Spleen (tissue), 11 donors: ENCODE data around the gene MLLT10. TPM values are rescaled to one million over a fixed set of nuclear protein-coding genes. Genes with fewer than 3 reads are reported as not detected.

ENCODE experiments used
- DNase-seq: peaks from one replicate; pipeline ENCODE4 v3.0.0-alpha.2; 2020
- H3K27ac ChIP-seq, 8 donors: fragments of 200-600 bp; sonication (generic) in 7 of 8; 1 replicate in 4 of 8; 2 replicates in 4 of 8; pipeline versions ENCODE4 v1.5.0 to v1.8.0; 2016 to 2021; ENCODE audit warnings: inconsistent platforms in 4 of 8, mild to moderate bottlenecking in 4 of 8, moderate library complexity in 1 of 8
- H3K27me3 ChIP-seq, 7 donors: fragments of 200-600 bp; sonication (generic) in 6 of 7; replicated peaks in 1 of 7; 1 replicate in 4 of 7; 2 replicates in 3 of 7; pipeline versions ENCODE4 v1.5.0 to v1.8.0; 2016 to 2021; ENCODE audit warnings: inconsistent platforms in 3 of 7, mild to moderate bottlenecking in 1 of 7
- H3K36me3 ChIP-seq, 6 donors: fragments of 200-600 bp; sonication (generic) in 5 of 6; 1 replicate in 4 of 6; 2 replicates in 2 of 6; pipeline versions ENCODE4 v1.5.0 to v1.8.0; 2016 to 2021; ENCODE audit warnings: inconsistent platforms in 2 of 6
- H3K4me1 ChIP-seq, 6 donors: fragments of 200-600 bp; sonication (generic) in 5 of 6; 1 replicate in 3 of 6; 2 replicates in 3 of 6; pipeline versions ENCODE4 v1.5.0 to v1.8.0; 2016 to 2021; ENCODE audit warnings: inconsistent platforms in 3 of 6
- H3K4me3 ChIP-seq, 8 donors: fragments of 200-600 bp; sonication (generic) in 7 of 8; 1 replicate in 4 of 8; 2 replicates in 4 of 8; pipeline versions ENCODE4 v1.5.0 to v1.8.0; 2016 to 2021; ENCODE audit warnings: inconsistent platforms in 4 of 8, mild to moderate bottlenecking in 4 of 8, moderate library complexity in 2 of 8
- H3K9me3 ChIP-seq, 8 donors: fragments of 200-600 bp; sonication (generic) in 7 of 8; 1 replicate in 4 of 8; 2 replicates in 4 of 8; pipeline versions ENCODE4 v1.5.0 to v1.8.0; 2016 to 2021; ENCODE audit warnings: inconsistent platforms in 4 of 8
- CTCF ChIP-seq, 11 experiments: fragments of 200-600 bp in 7 of 11; fragments of 450-650 bp in 4 of 11; sonication (generic) in 4 of 11; IDR thresholded peaks in 8 of 11; conservative IDR thresholded peaks in 3 of 11; 1 replicate in 7 of 11; 2 replicates in 4 of 11; pipeline versions ENCODE4 v1.4.0 to v1.8.0; 2016 to 2021; ENCODE audit warnings: antibody characterized with exemption in 11 of 11, inconsistent platforms in 4 of 11, mild to moderate bottlenecking in 1 of 11
- POLR2A ChIP-seq, 3 donors: fragments of 450-650 bp; IDR thresholded peaks; one replicate each; pipeline ENCODE4 v1.5.1; 2017; ENCODE audit warnings: antibody characterized with exemption in 3 of 3, mild to moderate bottlenecking in 1 of 3
- POLR2AphosphoS5 ChIP-seq, 3 donors: sonication (generic); formaldehyde crosslinking; IDR thresholded peaks; one replicate each; pipeline ENCODE4 v1.5.1; 2017; ENCODE audit warnings: antibody characterized with exemption in 3 of 3
- WGBS, 5 donors: extraction: QIAGEN DNeasy Blood & Tissue Kit in 3 of 5; methylation state at CpG; one replicate each; pipeline versions ENCODE4 v1.1.5 to v1.1.7; 2013 to 2018; 5-methylcytosine and 5-hydroxymethylcytosine counted together
- intact Hi-C: fragments of 100-400 bp; cut with DNase I; formaldehyde crosslinking; loops from one replicate; pipeline ENCODE4 v1.15.0; 2023; ENCODE audit warnings: low total_unique reads
- polyA plus RNA-seq, 3 donors: library from polyadenylated mRNA; stranded (reverse); fragments of 200-250 nt; gene quantifications; one replicate each; pipeline ENCODE4 v1.2.1, GENCODE V29; 2013
- total RNA-seq, 7 donors: library from RNA; depleted of rRNA in 3 of 7; stranded (reverse); fragments of >200 nt in 3 of 7; fragmentation: NEBNext Ultra II Directional in 4 of 7; extraction: Animal tissue kit (Norgen Biotek cat#: 25700) in 4 of 7; gene quantifications; one replicate each; pipeline versions ENCODE4 v1.1.0 to v1.2.1, GENCODE V29; 2016 to 2021
- donor health status: healthy with polysubstance abuse.
- donor health status: DM: no; HTN: no; CAD: no; lungs with moderate emphysema.
- donor health status: DM: no; HTN: no; CAD: no.
- donor health status: Bipolar disorder and iron deficiency.
- donor health status: healthy.
- donor health status: DM: no; HTN: no; CAD: no.
- donor health status: DM: yes; HTN: yes; CAD: no.

MLLT10 gene
- total and polyA plus RNA-seq, 10 donors, result 9.5 to 58.1 (median 43.0) TPM

DNA sequence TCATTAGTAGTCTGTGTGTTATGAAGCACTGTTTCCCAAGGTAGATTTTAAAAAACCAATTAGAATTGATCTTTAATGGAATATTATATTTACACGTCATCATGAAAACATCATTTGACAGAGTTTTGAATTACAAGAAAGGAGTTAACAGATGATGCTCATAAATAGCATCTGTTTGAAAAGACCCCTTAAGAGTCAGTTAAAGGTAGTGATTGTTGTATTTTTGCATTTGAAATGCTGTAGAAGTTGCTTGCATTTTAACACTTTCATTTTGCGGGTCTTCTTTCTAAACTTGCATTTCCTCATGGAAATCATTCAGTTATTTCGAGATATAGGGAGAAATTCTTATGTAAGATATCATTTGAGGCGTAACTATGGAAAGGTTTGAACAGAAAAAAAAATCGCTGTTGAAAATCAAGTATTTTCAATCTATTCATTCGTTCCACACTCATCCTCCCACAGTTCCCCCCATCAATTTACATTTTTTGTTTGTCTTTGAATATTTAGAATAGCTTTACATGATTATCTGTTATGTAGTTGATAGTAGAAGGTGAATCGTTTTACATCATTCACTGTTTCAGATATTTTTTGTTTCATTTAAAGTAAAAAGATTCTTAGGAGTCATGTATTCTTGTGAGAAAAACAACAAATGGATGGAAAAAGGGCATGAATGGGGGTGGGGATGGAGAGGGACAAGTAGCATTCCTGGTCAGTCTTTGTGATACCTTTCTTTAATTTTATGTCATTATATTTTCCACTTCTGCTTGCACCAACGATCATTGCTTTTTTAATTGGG lies 5.6 kb upstream of the MLLT10 start:
- peaks cover 0 to 55% (median 0%) of the 10 kb centered on the region in 7 donors for H3K27me3 ChIP-seq
- no peaks in the 10 kb centered on the region for H3K36me3 ChIP-seq
- 32 to 43% (median 39%) methylated on average over 8 of the region's 8 CpGs for WGBS, 5 donors
- peaks cover 0 to 66% (median 37%) of the 10 kb centered on the region in 6 donors for H3K4me1 ChIP-seq
- no peak for DNase-seq
- intact Hi-C loops, result no loop called here
- H3K4me3 ChIP-seq, result peak overlapping the region in 6 of 8 donors; percentile 39 to 88 (median 72)
- H3K27ac ChIP-seq, result peak overlapping the region; percentile 91 to 98 (median 96)
- no peaks in the 10 kb centered on the region for H3K9me3 ChIP-seq
- TF ChIP-seq POLR2AphosphoS5 (IDR thresholded peaks at IDR 0.05), result no peak
- no peak for TF ChIP-seq POLR2A (IDR thresholded peaks at IDR 0.05)
- TF ChIP-seq CTCF (IDR thresholded peaks at IDR 0.05 in 8 of 11, conservative IDR thresholded peaks at IDR 0.05 in 3 of 11), result no peak

- Histone ChIP-seq H3K36me3 (no peaks in the 10 kb centered on the region), H3K4me3 (peak overlapping the region in 1 of 8 donors; percentile 88), H3K27ac (peak overlapping the region in 5 of 8 donors; percentile 94 to 98 (median 97)), H3K4me1 (peaks cover 0 to 63% (median 38%) of the 10 kb centered on the region in 6 donors), H3K9me3 (no peaks in the 10 kb centered on the region), H3K27me3 (peaks cover 0 to 47% (median 0%) of the 10 kb centered on the region in 7 donors)
- TF ChIP-seq POLR2AphosphoS5 (IDR thresholded peaks at IDR 0.05), result no peak
- TF ChIP-seq CTCF (IDR thresholded peaks at IDR 0.05 in 8 of 11, conservative IDR thresholded peaks at IDR 0.05 in 3 of 11), result no peak
- TF ChIP-seq POLR2A (IDR thresholded peaks at IDR 0.05), result no peak
- WGBS, 5 donors, result 76 to 84% (median 78%) methylated on average over 9 of the region's 9 CpGs
- intact Hi-C loops, result no loop called here
- no peak for DNase-seq
Measured at GRCh38 chr10:21529032-21529910, 4.8 kb upstream of the MLLT10 start.

DNA sequence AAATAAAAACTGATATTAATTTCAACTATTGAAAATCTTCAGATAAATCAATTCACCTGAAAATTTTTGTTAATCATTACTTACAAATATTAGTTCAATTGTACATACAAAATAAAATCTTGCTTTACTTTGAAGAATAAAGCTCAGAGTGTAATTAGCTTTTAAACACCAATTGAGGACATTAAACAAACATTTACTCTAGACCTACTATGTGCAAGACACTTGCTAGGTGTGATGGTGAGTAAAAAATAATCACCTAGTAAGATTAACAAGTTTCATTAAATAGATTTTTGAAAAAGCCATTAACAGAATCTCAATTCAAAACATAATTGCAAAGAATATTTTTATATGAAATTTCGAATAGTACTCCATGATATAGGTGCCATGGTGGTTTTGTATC lies 3.9 kb upstream of the MLLT10 start:
- WGBS, 5 donors, result 85 to 100% (median 95%) methylated on average over 1 of the region's 1 CpG
- Histone ChIP-seq H3K27me3 (peaks cover 0 to 38% (median 0%) of the 10 kb centered on the region in 7 donors), H3K27ac (peak overlapping the region in 1 of 8 donors; percentile 20), H3K9me3 (no peaks in the 10 kb centered on the region), H3K4me1 (peaks cover 2 to 56% (median 35%) of the 10 kb centered on the region in 6 donors), H3K4me3 (no peak overlapping the region), H3K36me3 (no peaks in the 10 kb centered on the region)
- TF ChIP-seq CTCF (IDR thresholded peaks at IDR 0.05 in 8 of 11, conservative IDR thresholded peaks at IDR 0.05 in 3 of 11) (no peak), POLR2A (IDR thresholded peaks at IDR 0.05) (no peak), POLR2AphosphoS5 (IDR thresholded peaks at IDR 0.05) (no peak)
- intact Hi-C loops, result no loop called here
- DNase-seq, result no peak
